Measurements from ENCODE around the gene KRT7. TPM values are rescaled to one million over a fixed set of nuclear protein-coding genes. Genes with fewer than 3 reads are reported as not detected.
A peak's percentile ranks its signal among the peaks of the same experiment; 100 is the strongest.

The KRT7 gene
- total RNA-seq, 2 donors from 2014 or later: 0.36 to 8.0 TPM

- peak overlapping the region; percentile 12 to 33 for H3K27ac Mint-ChIP-seq
- no peaks in the 10 kb centered on the region for H3K36me3 Mint-ChIP-seq
- ATAC-seq: no peak
- no peak for DNase-seq (ENCODE audit: low spot score in 2 of 2)
- H3K9me3 Mint-ChIP-seq: no peaks in the 10 kb centered on the region
Observed at GRCh38 chr12:52195065-52195730, 37.8 kb upstream of the KRT7 start.

- no peak overlapping the region for H3K27ac Mint-ChIP-seq
- H3K9me3 Mint-ChIP-seq: no peaks in the 10 kb centered on the region
- DNase-seq (ENCODE audit: low spot score in 2 of 2) (no peak), ATAC-seq (no peak)
- H3K36me3 Mint-ChIP-seq: no peaks in the 10 kb centered on the region
Observed at GRCh38 chr12:52197371-52198231, 35.4 kb upstream of the KRT7 start.

GRCh38 chr12:52198454-52199215 is 34.4 kb upstream of the KRT7 start:
- no peaks in the 10 kb centered on the region for H3K9me3 Mint-ChIP-seq
- H3K27ac Mint-ChIP-seq: no peak overlapping the region
- ATAC-seq: no peak
- H3K36me3 Mint-ChIP-seq: no peaks in the 10 kb centered on the region
- DNase-seq (ENCODE audit: low spot score in 2 of 2): no peak

- Mint-ChIP-seq H3K27ac (no peak overlapping the region), H3K36me3 (no peaks in the 10 kb centered on the region), H3K9me3 (no peaks in the 10 kb centered on the region)
- DNase-seq (ENCODE audit: low spot score in 2 of 2) (no peak), ATAC-seq (no peak)
Observed at GRCh38 chr12:52199294-52199919, 33.6 kb upstream of the KRT7 start.

GRCh38 chr12:52200086-52200780 is 32.8 kb upstream of the KRT7 start:
- Mint-ChIP-seq H3K36me3 (no peaks in the 10 kb centered on the region), H3K9me3 (no peaks in the 10 kb centered on the region), H3K27ac (no peak overlapping the region)
- no peak for ATAC-seq
- no peak for DNase-seq (ENCODE audit: low spot score in 2 of 2)

GRCh38 chr12:52200781-52201450 is 32.1 kb upstream of the KRT7 start:
- ATAC-seq (no peak), DNase-seq (ENCODE audit: low spot score in 2 of 2) (no peak)
- Mint-ChIP-seq H3K27ac (no peak overlapping the region), H3K36me3 (no peaks in the 10 kb centered on the region), H3K9me3 (no peaks in the 10 kb centered on the region)

- no peak for ATAC-seq
- no peaks in the 10 kb centered on the region for H3K9me3 Mint-ChIP-seq
- no peak for DNase-seq (ENCODE audit: low spot score in 2 of 2)
- H3K27ac Mint-ChIP-seq: peak overlapping the region in 1 of 2 donors; percentile 2
- H3K36me3 Mint-ChIP-seq: no peaks in the 10 kb centered on the region
Observed at GRCh38 chr12:52201451-52201839, 31.6 kb upstream of the KRT7 start.

- Mint-ChIP-seq H3K36me3 (no peaks in the 10 kb centered on the region), H3K27ac (no peak overlapping the region), H3K9me3 (no peaks in the 10 kb centered on the region)
- DNase-seq (ENCODE audit: low spot score in 2 of 2): no peak
- peak in 1 of 2 donors; percentile 22 for ATAC-seq
Observed at GRCh38 chr12:52202361-52203078, 30.5 kb upstream of the KRT7 start.

GRCh38 chr12:52203079-52203921 is 29.7 kb upstream of the KRT7 start:
- ATAC-seq: peak; percentile 34 to 58
- H3K27ac Mint-ChIP-seq: no peak overlapping the region
- no peak for DNase-seq (ENCODE audit: low spot score in 2 of 2)
- no peaks in the 10 kb centered on the region for H3K9me3 Mint-ChIP-seq
- no peaks in the 10 kb centered on the region for H3K36me3 Mint-ChIP-seq

- H3K27ac Mint-ChIP-seq: no peak overlapping the region
- no peak for ATAC-seq
- no peak for DNase-seq (ENCODE audit: low spot score in 2 of 2)
- no peaks in the 10 kb centered on the region for H3K9me3 Mint-ChIP-seq
- H3K36me3 Mint-ChIP-seq: no peaks in the 10 kb centered on the region
Observed at GRCh38 chr12:52204095-52204930, 28.7 kb upstream of the KRT7 start.

GRCh38 chr12:52204931-52205505 is 28.0 kb upstream of the KRT7 start:
- H3K9me3 Mint-ChIP-seq: no peaks in the 10 kb centered on the region
- H3K27ac Mint-ChIP-seq: no peak overlapping the region
- ATAC-seq (no peak), DNase-seq (ENCODE audit: low spot score in 2 of 2) (no peak)
- H3K36me3 Mint-ChIP-seq: no peaks in the 10 kb centered on the region

- Mint-ChIP-seq H3K36me3 (no peaks in the 10 kb centered on the region), H3K27ac (no peak overlapping the region), H3K9me3 (no peaks in the 10 kb centered on the region)
- ATAC-seq: no peak
- DNase-seq (ENCODE audit: low spot score in 2 of 2): no peak
Observed at GRCh38 chr12:52205612-52206303, 27.3 kb upstream of the KRT7 start.
